ENCODE results near the gene IFT57. TPM values are rescaled to one million over a fixed set of nuclear protein-coding genes. Genes with fewer than 3 reads are reported as not detected.

Gene IFT57
- total RNA-seq, 1 donor: 74.9 TPM

DNA sequence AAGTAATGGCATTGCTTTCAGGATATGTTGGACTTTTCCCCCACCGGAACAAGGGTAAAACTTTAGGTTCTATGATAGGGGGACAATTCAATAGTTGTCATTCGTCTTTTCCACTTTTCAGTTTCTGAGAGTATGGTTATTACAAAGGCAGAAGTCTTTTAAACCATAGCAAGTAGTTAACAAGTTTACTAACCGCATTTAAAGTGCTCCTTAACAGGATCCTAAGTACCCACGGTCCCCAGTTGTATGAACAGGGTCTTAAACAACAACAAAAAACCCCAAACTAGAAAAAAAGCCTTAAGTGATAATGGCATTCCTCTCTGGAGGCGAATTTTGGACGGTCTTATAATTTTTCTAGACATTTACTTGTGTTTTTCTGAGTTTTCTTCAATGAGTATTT is 831 bp downstream of the IFT57 start:
- DNase-seq (ENCODE audit: insufficient read length, low spot score, missing footprints): no peak
- H4K20me1 ChIP-seq (ENCODE audit: insufficient read depth, low read length): no peaks in the 10 kb centered on the region
- peak overlapping the region; percentile 85 for H3K4me3 ChIP-seq (ENCODE audit: insufficient read depth, low read length)
- peaks cover 33% of the 10 kb centered on the region for H3K79me2 ChIP-seq (ENCODE audit: insufficient read depth, low read length)
- peak overlapping the region; percentile 86 for H3K4me2 ChIP-seq (ENCODE audit: insufficient read depth, low read length)
- no peak for TF ChIP-seq CTCF (IDR thresholded peaks at IDR 0.05; ENCODE audit: extremely low read depth, low read depth, low read length)
- H3K27ac ChIP-seq (ENCODE audit: low read depth, low read length): peak overlapping the region; percentile 97
- peak overlapping the region; percentile 87 for H2AFZ ChIP-seq (ENCODE audit: low read length)
- H3K9me3 ChIP-seq (ENCODE audit: low read depth, low read length): no peaks in the 10 kb centered on the region
- no peaks in the 10 kb centered on the region for H3K27me3 ChIP-seq (ENCODE audit: insufficient read depth, low read length)
- peaks cover 37% of the 10 kb centered on the region for H3K4me1 ChIP-seq (ENCODE audit: insufficient read depth, low read length)
- peaks cover 6% of the 10 kb centered on the region for H3K36me3 ChIP-seq (ENCODE audit: insufficient read depth, low read length)

GRCh38 chr3:108219336-108219735 is 2.9 kb downstream of the IFT57 start:
- Histone ChIP-seq H3K36me3 (ENCODE audit: insufficient read depth, low read length) (peaks cover 8% of the 10 kb centered on the region), H3K9me3 (ENCODE audit: low read depth, low read length) (no peaks in the 10 kb centered on the region), H3K27ac (ENCODE audit: low read depth, low read length) (no peak overlapping the region), H3K4me1 (ENCODE audit: insufficient read depth, low read length) (peaks cover 35% of the 10 kb centered on the region), H3K79me2 (ENCODE audit: insufficient read depth, low read length) (peaks cover 35% of the 10 kb centered on the region), H2AFZ (ENCODE audit: low read length) (no peak overlapping the region), H4K20me1 (ENCODE audit: insufficient read depth, low read length) (no peaks in the 10 kb centered on the region), H3K4me2 (ENCODE audit: insufficient read depth, low read length) (no peak overlapping the region), H3K4me3 (ENCODE audit: insufficient read depth, low read length) (no peak overlapping the region), H3K27me3 (ENCODE audit: insufficient read depth, low read length) (no peaks in the 10 kb centered on the region)
- no peak for TF ChIP-seq CTCF (IDR thresholded peaks at IDR 0.05; ENCODE audit: extremely low read depth, low read depth, low read length)
- no peak for DNase-seq (ENCODE audit: insufficient read length, low spot score, missing footprints)

- no peak overlapping the region for H2AFZ ChIP-seq (ENCODE audit: low read length)
- peak overlapping the region; percentile 29 for H3K4me2 ChIP-seq (ENCODE audit: insufficient read depth, low read length)
- H3K4me3 ChIP-seq (ENCODE audit: insufficient read depth, low read length): no peak overlapping the region
- peaks cover 30% of the 10 kb centered on the region for H3K4me1 ChIP-seq (ENCODE audit: insufficient read depth, low read length)
- H3K36me3 ChIP-seq (ENCODE audit: insufficient read depth, low read length): peaks cover 8% of the 10 kb centered on the region
- H3K27ac ChIP-seq (ENCODE audit: low read depth, low read length): no peak overlapping the region
- H3K27me3 ChIP-seq (ENCODE audit: insufficient read depth, low read length): no peaks in the 10 kb centered on the region
- peaks cover 35% of the 10 kb centered on the region for H3K79me2 ChIP-seq (ENCODE audit: insufficient read depth, low read length)
- H4K20me1 ChIP-seq (ENCODE audit: insufficient read depth, low read length): no peaks in the 10 kb centered on the region
- TF ChIP-seq CTCF (IDR thresholded peaks at IDR 0.05; ENCODE audit: extremely low read depth, low read depth, low read length): no peak
- H3K9me3 ChIP-seq (ENCODE audit: low read depth, low read length): no peaks in the 10 kb centered on the region
- DNase-seq (ENCODE audit: insufficient read length, low spot score, missing footprints): peak; percentile 39
These were observed 3.4 kb downstream of the IFT57 start for GRCh38 chr3:108218811-108219210.

GRCh38 chr3:108215871-108216270 is 6.4 kb downstream of the IFT57 start:
- no peak overlapping the region for H3K4me3 ChIP-seq (ENCODE audit: insufficient read depth, low read length)
- no peaks in the 10 kb centered on the region for H3K9me3 ChIP-seq (ENCODE audit: low read depth, low read length)
- H3K79me2 ChIP-seq (ENCODE audit: insufficient read depth, low read length): peaks cover 22% of the 10 kb centered on the region
- H4K20me1 ChIP-seq (ENCODE audit: insufficient read depth, low read length): no peaks in the 10 kb centered on the region
- DNase-seq (ENCODE audit: insufficient read length, low spot score, missing footprints): no peak
- no peaks in the 10 kb centered on the region for H3K27me3 ChIP-seq (ENCODE audit: insufficient read depth, low read length)
- H3K4me1 ChIP-seq (ENCODE audit: insufficient read depth, low read length): peaks cover 21% of the 10 kb centered on the region
- H3K4me2 ChIP-seq (ENCODE audit: insufficient read depth, low read length): peak overlapping the region; percentile 51
- no peak overlapping the region for H3K27ac ChIP-seq (ENCODE audit: low read depth, low read length)
- no peak overlapping the region for H2AFZ ChIP-seq (ENCODE audit: low read length)
- H3K36me3 ChIP-seq (ENCODE audit: insufficient read depth, low read length): peaks cover 17% of the 10 kb centered on the region
- no peak for TF ChIP-seq CTCF (IDR thresholded peaks at IDR 0.05; ENCODE audit: extremely low read depth, low read depth, low read length)
